GM20000 (cell line): ENCODE measurements around the gene PPP6R3.
"Not testable (repeated sequence)": the region's sequence is repeated elsewhere in the genome, so short reads cannot be mapped to it uniquely, and the experiment has no call there.

ENCODE experiments used
- DNase-seq: peaks from one replicate; pipeline ENCODE4 v3.0.0; 2012; ENCODE audit warnings: low spot score
- TF ChIP-seq, protein P1 (sequence below): IDR thresholded peaks from 2 replicates; pipeline ENCODE4 v1.5.1; 2012; ENCODE audit warnings: mild to moderate bottlenecking, control low read depth; ENCODE audit errors: extremely low read depth, missing control alignments

PPP6R3 gene

DNA sequence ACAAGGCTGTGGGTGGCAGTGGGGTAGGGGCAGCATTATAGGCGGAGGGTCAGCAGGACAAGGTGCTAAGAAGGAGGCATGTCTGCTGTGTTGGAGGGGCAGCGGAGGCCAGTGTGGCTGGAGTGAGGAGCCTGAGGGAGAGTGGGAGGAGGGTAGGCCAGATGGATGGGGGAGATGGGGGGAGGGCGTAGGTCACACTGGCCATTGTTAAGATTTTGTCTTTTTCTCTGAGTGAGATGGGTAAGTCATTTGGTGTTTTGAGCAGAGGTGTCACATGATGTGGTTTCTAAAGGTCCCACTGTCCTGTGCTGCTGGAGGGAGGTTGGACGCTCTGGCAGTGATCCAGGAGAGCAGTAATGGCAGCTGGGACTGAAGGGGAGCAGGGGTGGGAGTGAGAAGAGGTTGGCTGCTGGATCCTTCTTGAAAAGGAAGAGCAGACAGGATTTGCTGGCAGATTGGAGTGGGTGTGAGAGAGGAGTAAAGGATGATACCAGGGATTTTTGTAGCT, 9.8 kb downstream of the PPP6R3 start:
- TF ChIP-seq, protein P1, sequence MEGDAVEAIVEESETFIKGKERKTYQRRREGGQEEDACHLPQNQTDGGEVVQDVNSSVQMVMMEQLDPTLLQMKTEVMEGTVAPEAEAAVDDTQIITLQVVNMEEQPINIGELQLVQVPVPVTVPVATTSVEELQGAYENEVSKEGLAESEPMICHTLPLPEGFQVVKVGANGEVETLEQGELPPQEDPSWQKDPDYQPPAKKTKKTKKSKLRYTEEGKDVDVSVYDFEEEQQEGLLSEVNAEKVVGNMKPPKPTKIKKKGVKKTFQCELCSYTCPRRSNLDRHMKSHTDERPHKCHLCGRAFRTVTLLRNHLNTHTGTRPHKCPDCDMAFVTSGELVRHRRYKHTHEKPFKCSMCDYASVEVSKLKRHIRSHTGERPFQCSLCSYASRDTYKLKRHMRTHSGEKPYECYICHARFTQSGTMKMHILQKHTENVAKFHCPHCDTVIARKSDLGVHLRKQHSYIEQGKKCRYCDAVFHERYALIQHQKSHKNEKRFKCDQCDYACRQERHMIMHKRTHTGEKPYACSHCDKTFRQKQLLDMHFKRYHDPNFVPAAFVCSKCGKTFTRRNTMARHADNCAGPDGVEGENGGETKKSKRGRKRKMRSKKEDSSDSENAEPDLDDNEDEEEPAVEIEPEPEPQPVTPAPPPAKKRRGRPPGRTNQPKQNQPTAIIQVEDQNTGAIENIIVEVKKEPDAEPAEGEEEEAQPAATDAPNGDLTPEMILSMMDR = no peak
- DNase-seq = no peak

DNA sequence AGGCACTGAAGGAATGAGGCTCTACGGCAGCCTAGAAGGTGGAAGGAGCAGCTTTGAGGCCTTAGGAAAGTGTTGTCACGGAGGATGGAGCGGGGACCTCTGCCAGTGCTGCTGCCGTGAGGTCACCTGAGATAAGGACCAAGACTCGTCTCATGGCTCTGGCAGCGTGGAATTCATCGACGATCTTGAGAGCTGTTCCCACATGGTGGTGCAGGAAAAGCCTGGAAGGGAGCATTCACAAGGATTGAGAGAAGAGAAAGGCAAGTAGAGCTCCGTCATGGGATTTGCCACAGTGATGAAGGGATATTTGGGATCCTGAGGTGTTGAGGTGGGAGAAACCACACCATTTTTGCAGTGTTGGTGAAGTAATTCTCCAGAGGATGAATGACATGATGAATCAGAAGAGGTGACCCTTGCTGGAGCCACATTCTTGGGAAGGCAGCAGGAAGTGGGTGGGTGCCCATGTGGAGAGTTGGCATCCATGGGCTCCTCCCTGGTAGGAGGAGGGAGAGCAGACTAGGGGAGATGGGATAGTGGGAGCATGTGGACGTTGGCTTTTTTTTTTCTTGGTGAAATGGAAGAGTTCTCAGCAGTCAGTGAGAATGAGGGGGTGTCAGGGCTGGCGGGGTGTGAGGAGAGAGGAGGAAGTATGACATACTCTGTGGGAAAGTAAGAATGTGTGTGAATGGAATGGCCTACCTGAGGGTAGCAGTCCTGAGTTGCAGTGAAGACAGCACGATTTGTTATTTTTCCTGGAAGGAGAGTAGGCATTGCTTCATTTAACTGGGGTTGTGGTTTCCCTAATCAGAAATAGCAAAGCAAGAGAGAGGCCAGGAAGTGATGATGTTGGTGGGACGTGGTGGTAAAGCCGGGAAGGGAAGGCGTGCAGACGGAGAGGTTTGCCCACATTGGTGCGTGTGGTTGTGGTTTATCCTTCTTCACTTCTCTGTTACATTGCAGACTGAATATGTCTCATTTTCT, 11.1 kb downstream of the PPP6R3 start:
- DNase-seq = peak; percentile 62
- TF ChIP-seq, protein P1 = no peak

DNA sequence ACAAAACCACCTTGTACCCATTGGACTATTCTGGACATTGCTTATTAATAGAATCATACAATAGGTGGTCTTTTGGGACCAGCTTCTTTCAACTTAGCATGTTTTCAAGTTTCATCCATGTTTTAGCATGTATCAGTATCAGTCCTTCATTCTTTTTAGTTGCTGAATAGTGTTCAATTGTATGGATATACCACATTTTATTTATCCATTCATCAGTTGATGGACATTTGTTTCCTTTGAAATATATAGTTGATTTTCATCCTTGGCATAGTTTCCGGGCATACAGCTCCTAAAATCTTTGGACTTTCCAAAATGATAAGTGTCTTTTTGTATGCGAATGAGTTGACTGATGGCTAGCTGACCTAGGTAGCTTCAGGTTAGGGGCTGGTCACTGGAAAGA, 12.2 kb downstream of the PPP6R3 start:
- DNase-seq = no peak
- TF ChIP-seq, protein P1 = no peak

DNA sequence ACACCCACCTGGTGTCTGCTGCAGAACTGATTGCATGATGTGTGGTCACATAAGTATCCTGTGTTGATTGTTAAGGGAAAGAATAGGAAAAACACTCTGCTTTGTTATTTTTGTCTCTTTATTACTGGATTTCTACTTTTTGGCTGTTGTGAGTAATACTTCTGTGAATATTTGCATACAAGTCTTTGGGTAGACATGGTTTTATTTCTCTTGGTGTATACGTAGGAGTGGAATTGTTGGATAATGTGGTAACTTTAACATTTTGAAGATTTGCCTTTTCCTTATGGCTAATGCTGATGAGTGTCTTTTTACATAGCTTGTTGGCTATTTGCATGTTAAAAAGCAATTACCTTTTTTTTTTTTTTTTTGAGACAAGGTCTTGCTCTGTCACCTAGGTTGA, 13.1 kb downstream of the PPP6R3 start:
- TF ChIP-seq, protein P1 = no peak
- DNase-seq = no peak

DNA sequence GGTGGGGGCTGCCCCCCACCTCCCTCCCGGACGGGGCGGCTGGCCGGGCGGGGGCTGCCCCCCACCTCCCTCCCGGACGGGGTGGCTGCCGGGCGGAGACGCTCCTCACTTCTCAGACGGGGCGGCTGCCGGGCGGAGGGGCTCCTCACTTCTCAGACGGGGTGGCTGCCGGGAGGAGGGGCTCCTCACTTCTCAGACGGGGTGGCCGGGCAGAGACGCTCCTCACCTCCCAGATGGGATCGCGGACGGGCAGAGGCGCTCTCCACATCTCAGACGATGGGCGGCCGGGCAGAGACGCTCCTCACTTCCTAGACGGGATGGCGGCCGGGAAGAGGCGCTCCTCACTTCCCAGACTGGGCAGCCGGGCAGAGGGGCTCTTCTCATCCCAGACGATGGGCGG, 15.1 kb downstream of the PPP6R3 start:
- not testable (repeated sequence) for DNase-seq

DNA sequence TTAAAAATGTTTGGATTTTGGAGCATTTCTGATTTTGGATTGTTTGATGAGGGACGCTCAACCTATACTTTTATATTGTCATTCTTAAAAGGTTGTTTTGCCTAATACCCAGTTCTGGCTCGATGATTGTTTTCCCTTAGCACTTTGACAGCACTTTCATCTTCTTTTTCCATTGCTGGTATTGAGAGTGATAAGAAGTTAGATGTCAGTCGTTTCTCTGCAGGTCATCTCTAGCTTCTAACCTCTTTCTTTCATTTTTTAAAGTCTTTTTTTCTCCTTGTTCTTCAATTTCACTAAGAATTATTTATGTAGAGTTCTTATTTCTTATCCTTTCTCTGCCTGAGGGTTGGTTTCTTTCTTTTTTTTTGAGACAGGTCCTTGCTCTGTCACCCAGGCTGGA, 18.8 kb downstream of the PPP6R3 start:
- TF ChIP-seq, protein P1 = no peak
- DNase-seq = no peak

DNA sequence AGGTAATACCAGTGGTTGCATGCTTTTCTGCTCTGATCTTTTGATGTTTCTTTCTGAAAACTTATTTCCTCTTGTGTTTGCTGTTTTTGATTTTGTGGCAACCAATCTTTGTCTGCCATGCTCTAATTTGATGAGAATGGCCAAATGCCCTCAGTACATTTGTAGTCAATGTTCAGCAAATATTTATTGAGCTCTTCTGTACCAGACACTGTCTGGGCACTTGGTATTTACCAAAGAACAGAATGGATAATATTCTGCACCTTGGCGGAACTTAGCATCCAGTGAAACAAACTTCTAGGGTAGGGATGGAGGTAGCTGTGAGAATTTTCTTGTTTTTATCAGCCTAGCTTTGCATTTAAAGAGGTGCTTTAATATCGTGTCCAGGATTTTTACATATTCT, 19.6 kb downstream of the PPP6R3 start:
- TF ChIP-seq, protein P1 = no peak
- DNase-seq = no peak
